Keratinocyte (primary cell): ENCODE data around the gene SYTL4.

Experiments
- EZH2 ChIP-seq: IDR thresholded peaks from one replicate; pipeline ENCODE4 v1.6.1; 2012; ENCODE audit warnings: inconsistent platforms, mild to moderate bottlenecking, low read length, moderate library complexity
- TF ChIP-seq, protein P1 (sequence below), 3 experiments: IDR thresholded peaks in 1 of 3; conservative IDR thresholded peaks in 1 of 3; optimal IDR thresholded peaks in 1 of 3; 2 replicates in 2 of 3; 3 replicates in 1 of 3; pipeline versions ENCODE3 to v1.5.1; 2011; ENCODE audit warnings: low read length in 3 of 3, mild to moderate bottlenecking in 3 of 3, moderate library complexity in 2 of 3, control low read depth in 1 of 3, inconsistent platforms in 1 of 3; ENCODE audit not compliant: insufficient read depth in 2 of 3; ENCODE audit errors: extremely low read depth in 1 of 3

DNA sequence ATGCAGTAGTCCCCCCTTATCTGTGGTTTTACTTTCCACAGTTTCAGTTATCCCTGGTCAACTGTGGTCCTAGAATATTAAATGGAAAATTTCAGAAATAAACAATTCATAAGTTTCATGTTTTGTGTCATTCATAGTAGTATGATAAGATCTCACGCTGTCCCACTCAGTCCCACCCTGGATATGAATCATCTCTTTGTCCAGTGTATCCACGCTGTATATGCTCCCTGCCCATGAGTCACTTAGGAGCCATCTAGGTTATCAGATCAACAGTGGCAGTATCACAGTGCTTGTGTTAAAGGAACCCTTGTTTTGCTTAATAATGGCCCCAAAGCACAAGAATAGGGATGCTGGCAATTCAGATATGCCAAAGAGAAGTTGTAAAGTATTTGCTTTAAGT is 16.2 kb upstream of the SYTL4 start:
- TF ChIP-seq EZH2 = no peak
- TF ChIP-seq, protein P1, sequence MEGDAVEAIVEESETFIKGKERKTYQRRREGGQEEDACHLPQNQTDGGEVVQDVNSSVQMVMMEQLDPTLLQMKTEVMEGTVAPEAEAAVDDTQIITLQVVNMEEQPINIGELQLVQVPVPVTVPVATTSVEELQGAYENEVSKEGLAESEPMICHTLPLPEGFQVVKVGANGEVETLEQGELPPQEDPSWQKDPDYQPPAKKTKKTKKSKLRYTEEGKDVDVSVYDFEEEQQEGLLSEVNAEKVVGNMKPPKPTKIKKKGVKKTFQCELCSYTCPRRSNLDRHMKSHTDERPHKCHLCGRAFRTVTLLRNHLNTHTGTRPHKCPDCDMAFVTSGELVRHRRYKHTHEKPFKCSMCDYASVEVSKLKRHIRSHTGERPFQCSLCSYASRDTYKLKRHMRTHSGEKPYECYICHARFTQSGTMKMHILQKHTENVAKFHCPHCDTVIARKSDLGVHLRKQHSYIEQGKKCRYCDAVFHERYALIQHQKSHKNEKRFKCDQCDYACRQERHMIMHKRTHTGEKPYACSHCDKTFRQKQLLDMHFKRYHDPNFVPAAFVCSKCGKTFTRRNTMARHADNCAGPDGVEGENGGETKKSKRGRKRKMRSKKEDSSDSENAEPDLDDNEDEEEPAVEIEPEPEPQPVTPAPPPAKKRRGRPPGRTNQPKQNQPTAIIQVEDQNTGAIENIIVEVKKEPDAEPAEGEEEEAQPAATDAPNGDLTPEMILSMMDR (optimal IDR thresholded peaks at IDR 0.05 in 1 of 3, IDR thresholded peaks at IDR 0.05 in 1 of 3, conservative IDR thresholded peaks at IDR 0.05 in 1 of 3; ENCODE audit: extremely low read depth in 1 of 3, insufficient read depth in 2 of 3, low read length in 3 of 3) = no peak
